GM13977 (cell line): ENCODE measurements around the gene PLCL1.

Source experiments
- DNase-seq: peaks from one replicate; pipeline ENCODE4 v3.0.0; 2012; ENCODE audit warnings: low spot score
- in situ Hi-C: fragments of 300-500 bp; cut with MboI; formaldehyde crosslinking; loops from one replicate; pipeline ENCODE4 v1.12.0; 2022; ENCODE audit warnings: low sequenced_read_pairs, low pct_unique_long_range_greater_than_20kb, mixed read lengths, inconsistent platforms; ENCODE audit not compliant: unreplicated experiment
- TF ChIP-seq, protein P1 (sequence below): IDR thresholded peaks from 2 replicates; pipeline ENCODE4 v1.5.1; 2012; ENCODE audit warnings: mild to moderate bottlenecking, control low read depth; ENCODE audit not compliant: insufficient read depth; ENCODE audit errors: extremely low read depth, missing control alignments

PLCL1 gene

DNA sequence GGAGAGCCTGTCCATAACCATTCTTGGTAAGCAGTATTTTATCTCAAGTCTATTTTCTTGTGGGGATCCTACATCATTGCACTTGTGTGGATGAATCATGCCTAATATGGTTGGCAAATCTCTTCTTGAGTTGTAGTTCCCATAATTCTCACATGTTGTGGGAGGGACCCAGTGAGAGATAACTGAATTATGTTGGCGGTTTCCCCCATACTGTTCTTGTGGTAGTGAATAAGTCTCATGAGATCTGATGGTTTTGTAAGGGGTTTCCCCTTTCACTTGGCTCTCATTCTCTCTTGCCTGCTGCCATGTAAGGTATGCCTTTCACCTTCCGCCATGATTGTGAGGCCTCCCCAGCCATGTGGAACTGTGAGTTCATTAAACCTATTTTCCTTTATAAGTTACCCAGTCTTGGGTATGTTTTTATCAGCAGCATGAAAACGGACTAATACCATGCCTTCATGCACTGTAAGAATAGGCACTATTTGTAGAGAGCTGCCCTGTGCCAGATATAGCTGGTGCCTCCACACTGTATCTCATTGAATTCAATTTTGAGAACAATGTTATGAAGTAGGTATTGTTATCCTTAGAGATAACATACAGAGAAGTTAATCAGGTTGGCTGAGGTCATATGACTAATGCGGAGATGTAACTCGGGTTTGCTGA, 148.3 kb downstream of the PLCL1 start:
- in situ Hi-C loops: no loop called here
- TF ChIP-seq, protein P1, sequence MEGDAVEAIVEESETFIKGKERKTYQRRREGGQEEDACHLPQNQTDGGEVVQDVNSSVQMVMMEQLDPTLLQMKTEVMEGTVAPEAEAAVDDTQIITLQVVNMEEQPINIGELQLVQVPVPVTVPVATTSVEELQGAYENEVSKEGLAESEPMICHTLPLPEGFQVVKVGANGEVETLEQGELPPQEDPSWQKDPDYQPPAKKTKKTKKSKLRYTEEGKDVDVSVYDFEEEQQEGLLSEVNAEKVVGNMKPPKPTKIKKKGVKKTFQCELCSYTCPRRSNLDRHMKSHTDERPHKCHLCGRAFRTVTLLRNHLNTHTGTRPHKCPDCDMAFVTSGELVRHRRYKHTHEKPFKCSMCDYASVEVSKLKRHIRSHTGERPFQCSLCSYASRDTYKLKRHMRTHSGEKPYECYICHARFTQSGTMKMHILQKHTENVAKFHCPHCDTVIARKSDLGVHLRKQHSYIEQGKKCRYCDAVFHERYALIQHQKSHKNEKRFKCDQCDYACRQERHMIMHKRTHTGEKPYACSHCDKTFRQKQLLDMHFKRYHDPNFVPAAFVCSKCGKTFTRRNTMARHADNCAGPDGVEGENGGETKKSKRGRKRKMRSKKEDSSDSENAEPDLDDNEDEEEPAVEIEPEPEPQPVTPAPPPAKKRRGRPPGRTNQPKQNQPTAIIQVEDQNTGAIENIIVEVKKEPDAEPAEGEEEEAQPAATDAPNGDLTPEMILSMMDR: no peak
- no peak for DNase-seq

GRCh38 chr2:197954328-197954727, 149.9 kb downstream of the PLCL1 start:
- DNase-seq: no peak
- TF ChIP-seq, protein P1: no peak
- in situ Hi-C loops: no loop called here

DNA sequence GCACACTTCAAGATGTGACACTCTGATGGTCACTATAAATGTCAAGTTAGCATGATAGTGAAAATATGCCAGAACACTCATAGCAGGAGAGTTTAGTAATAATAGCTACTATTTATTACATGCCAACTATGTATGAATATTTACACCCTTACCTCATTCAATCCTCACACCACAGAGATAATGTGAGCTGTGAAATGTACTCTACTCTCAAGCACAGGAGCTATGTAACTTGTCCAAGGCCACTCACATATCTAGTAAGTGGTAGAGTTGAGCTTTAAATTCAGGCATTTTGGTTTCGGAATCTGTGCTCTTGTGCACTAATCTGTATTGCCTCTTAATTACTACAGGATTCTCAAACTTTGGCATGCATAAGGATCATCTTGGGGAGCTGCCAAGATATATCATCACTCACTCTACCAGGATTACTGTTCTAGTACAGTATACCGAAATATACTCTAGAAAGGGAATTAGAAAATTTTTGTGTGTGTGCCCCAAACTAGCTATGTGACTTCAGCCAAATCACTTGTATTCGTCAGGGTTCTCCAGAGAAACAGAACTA, 154.3 kb downstream of the PLCL1 start:
- in situ Hi-C loops: no loop called here
- TF ChIP-seq, protein P1: no peak
- no peak for DNase-seq

DNA sequence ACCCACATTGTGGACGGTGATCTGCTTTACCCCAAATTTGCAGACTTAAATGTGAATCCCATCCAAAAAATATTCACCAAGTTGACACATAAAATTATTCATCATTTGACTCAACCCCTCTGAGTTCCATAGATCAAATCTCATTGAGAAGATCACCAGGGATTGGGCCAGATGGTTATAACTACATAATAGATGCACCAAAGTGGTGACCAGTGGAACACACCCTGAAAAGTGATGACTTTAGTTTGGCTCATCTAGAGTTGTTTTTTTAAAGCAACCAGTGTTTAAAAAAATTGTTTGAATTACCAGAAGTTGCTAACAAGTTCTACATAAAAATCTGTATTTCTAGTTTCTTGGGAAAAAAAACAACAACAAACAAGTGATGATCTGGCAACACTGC, 155.0 kb downstream of the PLCL1 start:
- TF ChIP-seq, protein P1: no peak
- DNase-seq: no peak
- in situ Hi-C loops: no loop called here

GRCh38 chr2:197960786-197961185, 156.4 kb downstream of the PLCL1 start:
- no peak for DNase-seq
- in situ Hi-C loops: no loop called here
- TF ChIP-seq, protein P1: no peak

DNA sequence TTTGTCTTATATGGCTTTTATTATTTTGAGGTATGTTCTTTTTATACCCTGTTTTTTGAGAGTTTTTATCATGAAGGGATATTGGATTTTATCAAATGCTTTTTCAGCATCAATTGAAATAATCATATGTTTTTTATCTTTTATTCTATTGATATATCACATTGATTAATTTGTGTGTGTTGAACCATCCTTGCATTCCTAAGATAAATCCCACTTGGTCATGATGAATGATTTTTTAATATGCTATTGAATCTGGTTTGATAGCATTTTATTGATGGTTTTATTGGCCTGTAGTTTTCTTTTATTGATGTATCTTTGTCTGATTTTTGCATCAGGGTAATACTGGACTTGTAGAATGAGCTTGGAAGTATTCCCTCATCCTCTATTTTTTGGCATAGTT, 160.3 kb downstream of the PLCL1 start:
- no peak for DNase-seq
- in situ Hi-C loops: no loop called here
- TF ChIP-seq, protein P1: no peak
